A673 (cell line): ENCODE results near the gene CEBPB. TPM values are rescaled to one million over a fixed set of nuclear protein-coding genes. Genes with fewer than 3 reads are reported as not detected.
A peak's percentile ranks its signal among the peaks of the same experiment; 100 is the strongest.

ENCODE experiments used
- Bru-seq: library from RNA; stranded (reverse); fragments of 400-500 nt; gene quantifications from one replicate; lab custom pipeline; 2021; lab: Mats Ljungman, UMichigan
- BruChase-seq, 2 experiments: library from RNA; stranded (reverse); fragments of 400-500 nt; gene quantifications; one replicate each; lab custom pipeline; 2021; lab: Mats Ljungman, UMichigan
- BruUV-seq: library from RNA; stranded (reverse); fragments of 400-500 nt; replicated peaks from 2 replicates; lab custom pipeline; 2021; lab: Mats Ljungman, UMichigan
- CTCF ChIA-PET: fragments of 300-600 bp; sonication (Branson Sonifier 250); formaldehyde crosslinking; loops from one replicate; lab custom pipeline; 2022; ENCODE audit warnings: antibody characterized with exemption; lab: Charles Lee
- POLR2A ChIA-PET: fragments of 300-600 bp; sonication (Branson Sonifier 250); formaldehyde crosslinking; loops from one replicate; lab custom pipeline; 2022; ENCODE audit warnings: antibody characterized with exemption; ENCODE audit not compliant: low non-redundant PET; lab: Charles Lee
- DNase-seq: peaks from one replicate; pipeline ENCODE4 v3.0.0-alpha.2; 2015; ENCODE audit warnings: low spot score
- H3K27ac ChIP-seq: fragments of 200-600 bp; sonication (generic); 2 replicates; pipeline ENCODE4 v1.5.1; 2016; ENCODE audit warnings: mixed run types, low read depth, mild to moderate bottlenecking, mixed read lengths, antibody characterized with exemption, low read length; ENCODE audit not compliant: poor library complexity, severe bottlenecking
- H3K27me3 ChIP-seq: fragments of 200-600 bp; sonication (generic); replicated peaks from 2 replicates; pipeline ENCODE4 v1.6.1; 2017; ENCODE audit warnings: mixed run types, low read depth, mild to moderate bottlenecking, mixed read lengths, antibody characterized with exemption, low read length; ENCODE audit not compliant: insufficient read depth, poor library complexity
- H3K36me3 ChIP-seq: fragments of 200-600 bp; sonication (generic); 2 replicates; pipeline ENCODE4 v1.6.1; 2016; ENCODE audit warnings: mixed run types, mild to moderate bottlenecking, mixed read lengths, antibody characterized with exemption, low read length; ENCODE audit not compliant: insufficient read depth, poor library complexity, severe bottlenecking
- H3K4me1 ChIP-seq: fragments of 200-600 bp; sonication (generic); 2 replicates; pipeline ENCODE4 v1.6.1; 2017; ENCODE audit warnings: mixed run types, mild to moderate bottlenecking, mixed read lengths, antibody characterized with exemption, low read length; ENCODE audit not compliant: insufficient read depth, poor library complexity, severe bottlenecking
- H3K4me3 ChIP-seq: fragments of 200-600 bp; sonication (generic); 2 replicates; pipeline ENCODE4 v1.5.1; 2016; ENCODE audit warnings: low read depth, mixed run types, mild to moderate bottlenecking, mixed read lengths, low read length; ENCODE audit not compliant: poor library complexity, severe bottlenecking
- H3K9me3 ChIP-seq: fragments of 200-600 bp; sonication (generic); 2 replicates; pipeline ENCODE4 v1.6.1; 2016; ENCODE audit warnings: mixed run types, low read depth, mild to moderate bottlenecking, mixed read lengths, antibody characterized with exemption, low read length; ENCODE audit not compliant: poor library complexity, severe bottlenecking
- CTCF ChIP-seq: fragments of 300-800, 200-600 bp; sonication (generic); conservative IDR thresholded peaks from 2 replicates; pipeline ENCODE4 v1.5.1; 2017; ENCODE audit warnings: low read depth, mild to moderate bottlenecking, antibody characterized with exemption, low read length, moderate library complexity, mixed read lengths
- EZH2 ChIP-seq: fragments of 200-600 bp; sonication (generic); IDR thresholded peaks from 2 replicates; pipeline ENCODE4 v1.6.1; 2017; ENCODE audit warnings: borderline replicate concordance, low read depth, mild to moderate bottlenecking, mixed read lengths, antibody characterized with exemption, low read length; ENCODE audit not compliant: poor library complexity, severe bottlenecking
- intact Hi-C: fragments of 100-400 bp; cut with micrococcal nuclease; formaldehyde crosslinking; loops from one replicate; pipeline ENCODE4 v1.10.0; 2022; ENCODE audit not compliant: unreplicated experiment
- long read RNA-seq: library from polyadenylated mRNA; stranded (forward); transcript quantifications from one replicate; pipeline ENCODE4 v2.0.0, GENCODE V29; 2022
- total RNA-seq: library from RNA; stranded (reverse); gene quantifications from 2 replicates; pipeline ENCODE4 v1.2.3, GENCODE V29; 2021

CEBPB gene
- 130 and 136 TPM in 2 replicates for total RNA-seq
- Bru-seq, nascent RNA, result percentile 89 among the genes with signal in this experiment
- BruChase-seq, experiment 1, labeled RNA remaining after a 2-hour chase, result percentile 96 among the genes with signal in this experiment
- percentile 87 among the genes with signal in this experiment for BruChase-seq, experiment 2, labeled RNA remaining after a 6-hour chase
- long read RNA-seq, transcript CEBPB-201 (1 exons, 1,956 nt), result major isoform, 443 of 452 reads
- long read RNA-seq, partial matches to known transcripts, result 0 of 452 reads
- long read RNA-seq, other reads (novel, unspliced or antisense), result 9 of 452 reads

- peak within 1 kb of the TSS; percentile 99 for H3K27ac ChIP-seq
- H3K4me1 ChIP-seq, result peaks cover 45% of the 10 kb centered on the region
- intact Hi-C loops, result loop anchor here (1.0 to 2.0 kb wide), 3 partner anchors 188 to 274 kb away; no protein-coding TSS in a partner anchor
- TF ChIP-seq CTCF (peak; percentile 74), EZH2 (no peak)
- DNase-seq, result peak; percentile 93
- peak within 1 kb of the TSS; percentile 97 for H3K4me3 ChIP-seq
- POLR2A ChIA-PET, result interaction anchor here (0.6 to 1.6 kb wide), 2 partner anchors 189 to 335 kb away, joined by 5 to 8 read pairs; no protein-coding TSS in a partner anchor
- H3K36me3 ChIP-seq, result peaks cover 28% of the 10 kb centered on the region
- CTCF ChIA-PET, result no interaction called here
- BruUV-seq, result no TSS peak
- H3K27me3 ChIP-seq, result no peaks in the 10 kb centered on the region
- H3K9me3 ChIP-seq, result no peaks in the 10 kb centered on the region
Observed at GRCh38 chr20:50190251-50191064, at the start of gene CEBPB. Gene CEBPB, plus strand, starts transcription at chr20:50190830. Its CDS starts 204 bp downstream, at chr20:50191034.

- Histone ChIP-seq H3K4me3 (no peak overlapping the region), H3K36me3 (peaks cover 19% of the 10 kb centered on the region), H3K27me3 (no peaks in the 10 kb centered on the region), H3K4me1 (no peaks in the 10 kb centered on the region), H3K27ac (no peak overlapping the region), H3K9me3 (no peaks in the 10 kb centered on the region)
- POLR2A ChIA-PET, result no interaction called here
- no peak for DNase-seq
- BruUV-seq, result no TSS peak
- TF ChIP-seq EZH2 (no peak), CTCF (no peak)
- intact Hi-C loops, result no loop called here
- CTCF ChIA-PET, result no interaction called here
Observed at GRCh38 chr20:50141018-50141675, 49.5 kb upstream of the CEBPB start.

DNA sequence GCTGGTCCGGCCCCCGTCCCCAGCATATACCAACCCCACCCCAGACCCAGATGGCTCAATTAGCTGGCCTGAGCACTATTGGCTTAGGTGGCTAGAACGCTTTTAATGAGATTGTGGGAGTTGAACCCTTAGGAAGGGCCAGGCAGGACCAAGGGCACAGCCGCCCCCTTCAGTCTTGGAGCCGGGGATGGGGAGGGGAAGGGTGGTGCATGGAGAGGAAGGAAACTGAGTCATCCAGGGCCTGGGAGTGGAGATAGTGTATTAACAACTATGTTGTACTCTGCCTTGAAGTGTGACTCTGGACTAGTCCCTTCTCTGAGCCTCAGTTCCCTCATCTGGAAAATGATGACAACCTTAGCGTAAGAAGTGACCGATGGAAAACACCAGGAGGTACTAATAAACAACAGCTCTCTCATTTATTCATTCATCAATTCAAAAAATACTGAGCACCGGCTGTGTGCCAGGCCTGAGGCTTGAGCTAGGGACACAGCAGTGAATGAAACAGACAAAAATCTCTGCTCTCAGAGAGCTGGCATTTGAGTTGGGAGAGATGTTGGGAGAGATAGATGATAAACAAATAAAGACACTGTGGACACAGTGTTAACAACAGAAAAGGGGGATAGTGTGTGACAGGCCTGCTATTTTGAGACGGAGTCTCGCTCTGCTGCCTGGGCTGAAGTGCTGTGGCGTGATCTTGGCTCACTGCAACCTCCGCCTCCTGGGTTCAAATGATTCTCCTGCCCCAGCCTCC lies 48.6 kb upstream of the CEBPB start:
- Histone ChIP-seq H3K27ac (no peak overlapping the region), H3K36me3 (peaks cover 19% of the 10 kb centered on the region), H3K9me3 (no peaks in the 10 kb centered on the region), H3K27me3 (no peaks in the 10 kb centered on the region), H3K4me3 (no peak overlapping the region), H3K4me1 (peaks cover 3% of the 10 kb centered on the region)
- intact Hi-C loops, result no loop called here
- ChIA-PET CTCF (no interaction called here), POLR2A (no interaction called here)
- BruUV-seq, result no TSS peak
- TF ChIP-seq EZH2, result no peak
- TF ChIP-seq CTCF, result no peak
- no peak for DNase-seq
